Stimulated activated effector memory CD8-positive, alpha-beta T cell treated with anti-CD3 and anti-CD28 coated beads, Interleukin-12 subunit alpha, Interleukin-12 subunit beta, amount 100 ng/mL, for 72 hours (primary cell): ENCODE measurements around the gene ENDOG.
A peak's percentile ranks its signal among the peaks of the same experiment; 100 is the strongest.
"Not testable (repeated sequence)": the region's sequence is repeated elsewhere in the genome, so short reads cannot be mapped to it uniquely, and the experiment has no call there.

Experiments used
- ATAC-seq: fragments of 150-1000 bp; cut with Tn5 transposase; 2 replicates; pipeline ENCODE4 v1.10.0; 2021
- DNase-seq, 2 donors: peaks; one replicate each; pipeline ENCODE4 v3.0.0; 2021 to 2022; ENCODE audit warnings: low spot score in 2 of 2
- H3K27ac Mint-ChIP-seq: one replicate; pipeline ENCODE4 v1.8.0; 2022; ENCODE audit warnings: mild to moderate bottlenecking, mixed read lengths
- H3K36me3 Mint-ChIP-seq: one replicate; pipeline ENCODE4 v1.8.0; 2022; ENCODE audit warnings: mild to moderate bottlenecking, mixed read lengths
- H3K4me1 Mint-ChIP-seq: one replicate; pipeline ENCODE4 v1.8.0; 2022; ENCODE audit warnings: mixed read lengths
- H3K4me3 Mint-ChIP-seq: one replicate; pipeline ENCODE4 v1.8.0; 2022; ENCODE audit warnings: mild to moderate bottlenecking, mixed read lengths
- H3K9me3 Mint-ChIP-seq: one replicate; pipeline ENCODE4 v1.8.0; 2022; ENCODE audit warnings: mixed read lengths

The ENDOG gene

DNA sequence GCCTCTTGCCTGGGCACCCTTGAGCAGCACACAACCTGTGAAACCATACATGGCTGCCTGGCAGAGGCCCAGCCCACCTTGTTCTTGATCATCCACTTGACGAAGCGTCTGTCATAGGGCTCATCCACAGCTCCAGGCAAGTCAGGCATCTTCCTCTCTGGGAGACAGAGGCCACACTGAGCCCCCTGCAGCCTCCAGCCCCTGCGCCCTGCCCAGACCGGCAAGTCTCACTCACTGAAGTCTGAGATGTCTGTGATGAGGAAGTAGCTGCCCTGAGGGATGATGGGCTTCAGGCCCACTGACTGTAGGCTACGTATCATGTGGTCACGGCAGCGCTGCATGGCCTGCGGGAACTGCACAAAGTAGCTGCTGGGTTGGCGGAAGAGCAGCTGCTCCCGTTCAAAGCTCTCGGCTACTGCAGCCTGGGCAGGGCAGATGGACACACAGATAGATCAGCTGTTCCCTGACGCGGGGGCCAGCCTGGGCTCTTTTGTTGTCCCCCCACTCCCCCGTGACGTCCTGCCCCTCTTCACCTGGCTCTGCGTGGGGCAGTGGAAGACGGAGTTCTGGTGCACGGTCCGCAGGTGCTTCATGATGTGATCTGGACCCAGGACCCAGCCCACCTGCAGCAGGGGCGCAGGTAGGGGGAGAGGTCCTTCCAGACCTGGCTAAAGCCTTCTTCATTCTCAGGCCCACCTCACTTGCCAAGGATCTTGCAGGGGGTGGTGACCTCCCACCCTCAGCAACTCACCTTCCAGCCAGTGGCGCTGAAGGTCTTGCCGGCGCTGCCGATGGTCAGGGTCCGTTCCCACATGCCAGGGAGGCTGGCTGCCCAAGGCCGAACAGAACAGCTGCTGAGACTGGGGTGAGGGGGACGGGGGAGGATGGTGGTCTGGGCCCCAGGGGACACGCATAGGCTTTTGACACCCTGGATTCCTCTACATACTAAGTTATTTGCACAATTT, 17.2 kb downstream of the ENDOG start:
- H3K36me3 Mint-ChIP-seq, result peaks cover 28% of the 10 kb centered on the region
- no peaks in the 10 kb centered on the region for H3K9me3 Mint-ChIP-seq
- peak; percentile 32 for ATAC-seq
- H3K4me1 Mint-ChIP-seq, result no peaks in the 10 kb centered on the region
- H3K4me3 Mint-ChIP-seq, result no peak overlapping the region
- DNase-seq, result no peak
- no peak overlapping the region for H3K27ac Mint-ChIP-seq

DNA sequence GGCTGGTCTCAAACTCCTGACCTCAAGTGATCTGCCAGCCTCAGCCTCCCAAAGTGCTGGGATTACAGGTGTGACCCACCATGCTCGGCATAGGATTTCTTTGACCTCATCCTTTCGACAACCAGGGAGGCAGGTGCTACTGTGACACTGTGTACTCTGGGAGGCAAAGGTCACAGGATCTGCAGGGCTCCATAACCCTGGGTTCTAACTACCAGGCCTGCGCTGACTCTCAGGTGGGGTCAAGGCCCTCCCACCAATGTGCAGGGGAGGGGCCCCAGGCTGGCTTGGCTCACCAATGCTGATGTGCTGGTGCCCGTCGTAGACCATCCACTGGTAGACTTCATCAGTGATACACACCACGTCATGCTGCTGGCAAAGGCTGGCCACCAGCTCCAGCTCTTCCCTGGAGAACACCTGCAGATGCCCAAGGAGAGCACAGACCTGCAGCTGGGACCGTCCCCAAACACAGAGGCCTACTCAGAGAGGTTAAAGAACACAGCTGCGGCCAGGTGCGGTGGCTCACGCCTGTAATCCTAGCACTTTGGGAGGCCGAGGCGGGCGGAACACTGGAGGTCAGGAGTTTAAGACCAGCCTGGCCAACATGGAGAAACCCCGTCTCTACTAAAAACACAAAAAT, 18.3 kb downstream of the ENDOG start:
- Mint-ChIP-seq H3K4me1 (no peaks in the 10 kb centered on the region), H3K36me3 (peaks cover 28% of the 10 kb centered on the region), H3K9me3 (no peaks in the 10 kb centered on the region), H3K4me3 (no peak overlapping the region), H3K27ac (no peak overlapping the region)
- no peak for ATAC-seq
- DNase-seq, result no peak

DNA sequence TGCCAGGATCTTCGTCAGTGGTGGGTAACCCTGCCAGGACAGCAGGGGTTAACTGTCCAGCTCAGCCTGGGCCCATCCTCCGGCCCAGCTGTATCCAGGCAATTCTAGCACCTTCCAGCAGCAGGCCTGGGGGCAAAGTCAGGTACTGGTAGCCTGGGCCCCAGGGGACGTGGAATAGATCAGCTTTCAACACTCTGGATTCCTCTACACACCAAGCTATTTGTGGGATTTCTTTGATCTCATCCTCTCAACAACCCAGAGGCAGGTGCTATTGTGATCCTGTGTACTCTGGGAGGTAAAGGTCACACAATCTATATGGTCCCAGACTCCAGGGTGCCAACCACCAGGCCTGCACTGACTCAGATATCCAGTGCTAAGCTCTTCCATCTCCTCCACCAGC, 20.0 kb downstream of the ENDOG start:
- no peaks in the 10 kb centered on the region for H3K4me1 Mint-ChIP-seq
- H3K36me3 Mint-ChIP-seq, result peaks cover 28% of the 10 kb centered on the region
- H3K27ac Mint-ChIP-seq, result no peak overlapping the region
- no peak for DNase-seq
- no peaks in the 10 kb centered on the region for H3K9me3 Mint-ChIP-seq
- no peak overlapping the region for H3K4me3 Mint-ChIP-seq
- ATAC-seq, result no peak

DNA sequence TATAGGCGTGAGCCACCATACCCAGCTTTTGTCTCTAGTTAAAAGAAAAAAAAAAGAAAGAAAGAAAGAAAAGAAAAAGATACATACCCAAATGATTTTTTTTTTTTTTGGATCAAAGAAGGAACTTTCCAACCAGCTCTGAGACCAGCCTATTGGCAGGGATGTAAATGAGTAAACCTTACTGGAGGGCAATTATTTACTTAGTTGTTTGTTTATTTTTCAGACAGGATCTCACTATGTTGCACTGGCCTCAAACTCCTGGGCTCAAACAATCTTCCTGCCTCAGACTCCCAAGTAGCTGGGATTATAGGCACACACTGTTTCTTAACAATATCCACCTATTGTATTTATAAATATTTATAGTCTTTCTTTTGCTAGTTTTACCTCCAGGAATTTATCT, 22.2 kb downstream of the ENDOG start:
- Mint-ChIP-seq H3K36me3 (peaks cover 23% of the 10 kb centered on the region), H3K9me3 (no peaks in the 10 kb centered on the region), H3K4me1 (no peaks in the 10 kb centered on the region), H3K27ac (no peak overlapping the region), H3K4me3 (no peak overlapping the region)
- ATAC-seq (no peak), DNase-seq (no peak)

DNA sequence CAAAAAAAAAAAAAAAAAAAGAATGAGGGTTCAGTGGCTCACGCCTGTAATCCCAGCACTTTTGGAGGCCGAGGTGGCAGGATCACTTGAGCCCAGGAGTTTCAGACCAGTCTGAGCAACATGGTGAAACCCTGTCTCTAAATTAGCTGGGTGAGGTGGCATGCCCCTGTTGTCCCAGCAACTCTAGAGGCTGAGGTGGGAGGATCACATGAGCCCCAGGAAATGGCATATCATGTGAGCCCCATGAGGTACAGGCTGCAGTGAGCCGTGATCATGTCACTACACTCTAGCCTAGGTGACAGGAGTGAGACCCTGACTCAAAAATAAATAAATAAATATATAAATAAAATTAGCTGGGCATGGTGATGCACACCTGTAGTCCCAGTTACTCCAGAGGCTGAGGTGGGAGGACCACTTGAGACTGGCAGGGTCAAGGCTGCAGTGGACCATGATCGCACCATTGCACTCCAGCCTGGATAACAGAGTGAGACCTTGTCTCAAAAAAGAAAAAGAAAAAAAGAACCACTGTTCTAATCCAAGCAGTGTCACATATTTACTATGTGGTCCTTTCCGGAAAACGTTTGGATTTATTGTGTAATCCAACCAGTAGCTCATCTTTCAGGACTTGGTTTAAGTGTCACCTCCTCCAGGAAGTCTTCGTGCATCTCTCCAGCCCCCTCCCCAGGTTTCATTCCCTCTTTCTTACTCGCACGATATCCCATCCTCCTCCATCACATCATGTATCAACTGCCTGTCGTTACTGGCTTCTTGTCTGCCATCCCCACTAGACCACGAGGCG, 23.6 kb downstream of the ENDOG start:
- Mint-ChIP-seq H3K4me1 (no peaks in the 10 kb centered on the region), H3K4me3 (no peak overlapping the region), H3K36me3 (peaks cover 22% of the 10 kb centered on the region), H3K27ac (peak overlapping the region; percentile 8), H3K9me3 (no peaks in the 10 kb centered on the region)
- DNase-seq (no peak), ATAC-seq (no peak)

DNA sequence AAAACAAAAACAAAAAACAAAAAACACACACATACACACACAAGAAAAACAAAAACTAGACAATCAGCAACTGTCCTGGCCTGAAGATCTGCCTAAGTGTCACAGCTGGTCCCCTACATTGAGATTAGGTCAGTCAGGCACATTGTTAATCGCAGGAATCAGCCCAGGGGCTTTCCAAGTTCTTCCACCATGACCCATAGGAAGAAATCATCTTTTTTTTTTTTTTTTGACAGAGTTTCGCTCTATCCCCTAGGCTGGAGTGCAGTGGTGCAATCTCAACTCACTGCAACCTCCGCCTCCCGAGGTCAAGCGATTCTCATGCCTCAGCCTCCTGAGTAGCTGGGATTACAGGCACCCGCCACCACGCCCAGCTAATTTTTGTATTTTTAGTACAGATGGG, 24.9 kb downstream of the ENDOG start:
- H3K36me3 Mint-ChIP-seq, result peaks cover 15% of the 10 kb centered on the region
- ATAC-seq, H3K4me1 Mint-ChIP-seq, H3K27ac Mint-ChIP-seq, DNase-seq, H3K4me3 Mint-ChIP-seq, H3K9me3 Mint-ChIP-seq: not testable (repeated sequence)

DNA sequence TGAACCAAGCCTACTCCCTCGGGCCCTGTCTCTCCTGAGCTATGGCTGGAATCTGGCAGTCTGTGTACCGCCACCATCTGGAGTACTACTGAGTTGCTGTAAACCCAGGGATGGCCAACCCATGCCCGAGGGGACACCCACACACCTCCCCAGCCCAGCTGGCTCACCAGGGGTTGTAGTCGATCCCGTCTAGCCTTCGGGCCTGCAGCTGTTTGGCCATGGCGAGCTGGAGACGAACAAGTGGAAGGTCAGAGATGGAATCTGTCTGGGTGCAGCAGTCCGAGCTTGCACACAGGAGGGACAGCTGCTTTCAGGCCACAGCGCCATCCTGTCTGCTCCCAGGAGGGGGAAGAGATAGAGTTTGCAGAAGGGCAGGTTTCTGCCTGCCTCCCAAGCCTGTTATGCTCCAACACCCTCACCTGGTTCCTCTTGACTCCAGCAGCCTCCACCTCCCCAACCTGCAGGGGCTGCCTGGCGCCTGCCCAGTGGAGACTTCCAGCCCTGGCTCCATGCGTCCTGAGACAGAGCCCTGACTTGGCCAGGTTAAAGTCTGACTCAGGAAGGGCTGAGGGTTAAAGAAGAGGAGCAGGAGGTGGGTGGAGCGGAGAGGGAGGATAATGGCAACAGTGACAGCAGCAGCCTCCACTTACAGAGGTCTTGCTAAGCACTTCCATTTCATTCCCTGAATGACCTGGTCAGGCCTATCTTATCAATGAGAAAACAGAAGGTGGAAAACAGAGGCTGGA, 27.1 kb downstream of the ENDOG start:
- H3K9me3 Mint-ChIP-seq, result no peaks in the 10 kb centered on the region
- H3K4me3 Mint-ChIP-seq, result no peak overlapping the region
- no peak overlapping the region for H3K27ac Mint-ChIP-seq
- peaks cover 6% of the 10 kb centered on the region for H3K36me3 Mint-ChIP-seq
- H3K4me1 Mint-ChIP-seq, result no peaks in the 10 kb centered on the region
- DNase-seq (no peak), ATAC-seq (no peak)

DNA sequence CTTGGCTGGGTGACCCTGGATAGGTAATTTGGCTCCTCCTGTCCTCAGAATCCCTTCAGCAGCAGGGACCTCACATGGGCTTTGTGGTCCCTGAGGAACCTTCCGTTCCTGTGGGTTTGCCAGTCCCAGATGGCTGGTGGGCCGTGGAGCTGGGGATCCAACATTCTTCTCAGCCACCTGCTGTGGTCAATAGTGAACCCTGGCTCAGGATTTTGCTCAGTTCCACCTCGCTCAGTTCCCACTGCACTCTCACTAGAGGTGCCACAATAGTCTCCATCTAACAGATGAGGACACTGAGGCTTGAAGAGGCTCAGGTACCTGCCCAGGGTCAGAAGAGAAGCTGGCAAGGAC, 28.4 kb downstream of the ENDOG start:
- Mint-ChIP-seq H3K9me3 (peaks cover 10% of the 10 kb centered on the region), H3K27ac (no peak overlapping the region), H3K36me3 (peaks cover 6% of the 10 kb centered on the region), H3K4me1 (no peaks in the 10 kb centered on the region), H3K4me3 (no peak overlapping the region)
- no peak for DNase-seq
- ATAC-seq, result no peak

DNA sequence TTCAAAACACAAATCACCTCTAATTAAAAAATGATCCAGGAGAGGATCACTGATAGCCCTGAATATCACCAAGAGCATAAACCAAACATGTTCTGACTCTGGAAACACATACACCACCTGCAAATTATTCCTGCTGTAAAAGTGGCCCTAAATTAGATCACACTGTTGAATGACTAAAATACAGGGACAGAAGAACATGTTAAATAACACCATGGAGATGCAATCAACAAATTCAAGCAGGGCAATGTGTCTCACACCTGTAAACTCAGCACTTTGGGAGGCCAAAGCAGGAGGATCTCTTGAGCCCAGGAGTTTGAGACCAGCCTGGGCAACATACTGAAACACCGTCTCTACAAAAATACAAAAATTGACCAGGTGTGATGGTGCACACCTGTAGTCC, 29.5 kb downstream of the ENDOG start:
- no peak for DNase-seq
- Mint-ChIP-seq H3K4me3 (no peak overlapping the region), H3K9me3 (peaks cover 10% of the 10 kb centered on the region), H3K27ac (no peak overlapping the region), H3K4me1 (no peaks in the 10 kb centered on the region), H3K36me3 (peaks cover 6% of the 10 kb centered on the region)
- no peak for ATAC-seq

DNA sequence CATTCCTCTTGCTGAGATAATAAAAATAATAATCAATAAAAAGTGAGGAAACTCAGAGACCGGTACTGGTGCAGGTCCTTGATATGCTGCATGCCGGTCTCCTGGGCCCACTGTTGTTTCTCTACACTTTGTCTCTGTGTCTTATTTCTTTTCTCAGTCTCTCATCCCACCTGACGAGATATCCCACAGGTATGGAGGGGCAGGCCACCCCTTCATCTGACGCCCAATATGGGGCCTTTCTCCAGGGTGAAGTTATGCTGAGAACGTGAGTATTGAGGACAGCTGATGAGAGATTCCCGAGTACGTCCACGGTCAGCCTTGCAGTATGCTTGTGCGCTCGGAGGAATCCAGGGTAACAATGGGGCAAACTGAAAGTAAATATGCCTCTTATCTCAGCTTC, 32.7 kb downstream of the ENDOG start:
- not testable (repeated sequence) for H3K27ac Mint-ChIP-seq, H3K9me3 Mint-ChIP-seq, ATAC-seq, DNase-seq, H3K4me1 Mint-ChIP-seq, H3K4me3 Mint-ChIP-seq, H3K36me3 Mint-ChIP-seq

DNA sequence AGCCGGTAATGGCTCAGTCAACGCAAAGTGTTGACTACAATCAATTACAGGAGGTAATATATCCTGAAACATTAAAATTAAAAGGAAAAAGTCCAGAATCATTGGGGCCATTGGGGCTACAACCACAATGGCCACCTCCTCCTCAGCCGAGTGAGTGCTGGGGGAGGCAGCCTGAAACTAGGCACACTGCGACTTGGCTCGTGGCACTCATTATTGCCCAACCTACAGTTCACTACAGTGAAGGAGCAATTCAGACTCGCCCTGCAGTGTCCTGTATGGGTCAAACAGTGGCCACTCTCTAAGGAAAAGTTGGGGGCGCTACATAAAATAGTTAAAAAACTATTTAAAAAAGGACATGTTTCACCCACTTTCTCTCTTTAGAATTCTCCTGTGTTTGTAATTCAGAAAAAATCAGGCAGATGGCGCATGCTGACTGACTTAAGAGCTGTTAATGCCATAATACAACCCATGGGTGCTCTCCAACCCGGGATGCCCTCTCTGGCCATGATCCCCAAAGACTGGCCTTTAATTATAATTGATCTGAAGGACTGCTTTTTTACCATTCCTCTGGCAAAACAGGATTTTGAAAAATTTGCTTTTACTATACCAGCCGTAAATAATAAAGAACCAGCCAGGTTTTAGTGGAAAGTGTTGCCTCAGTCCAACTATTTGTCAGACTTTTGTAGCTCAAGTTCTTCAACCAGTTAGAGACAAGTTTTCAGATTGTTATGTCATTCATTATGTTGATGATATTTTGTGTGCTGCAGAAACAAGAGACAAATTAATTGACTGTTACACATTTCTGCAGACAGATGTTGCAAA, 33.7 kb downstream of the ENDOG start:
- H3K9me3 Mint-ChIP-seq, H3K4me1 Mint-ChIP-seq, H3K36me3 Mint-ChIP-seq, ATAC-seq, DNase-seq, H3K4me3 Mint-ChIP-seq, H3K27ac Mint-ChIP-seq: not testable (repeated sequence)

DNA sequence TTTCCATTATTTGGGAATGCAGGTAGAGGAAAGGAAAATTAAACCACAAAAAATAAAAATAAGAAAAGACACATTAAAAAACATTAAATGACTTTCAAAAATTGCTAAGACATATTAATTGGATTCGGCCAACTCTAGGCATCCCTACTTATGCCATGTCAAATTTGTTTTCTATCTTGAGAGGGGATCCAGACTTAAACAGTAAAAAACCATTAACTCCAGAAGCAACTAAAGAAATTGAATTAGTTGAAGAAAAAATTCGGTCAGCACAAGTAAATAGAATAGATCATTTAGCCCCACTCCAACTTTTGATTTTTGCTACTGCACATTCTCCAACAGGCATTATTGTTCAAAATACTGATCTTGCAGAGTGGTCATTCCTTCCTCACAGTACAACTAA, 34.3 kb downstream of the ENDOG start:
- not testable (repeated sequence) for H3K9me3 Mint-ChIP-seq, DNase-seq, ATAC-seq, H3K36me3 Mint-ChIP-seq, H3K27ac Mint-ChIP-seq, H3K4me1 Mint-ChIP-seq, H3K4me3 Mint-ChIP-seq

DNA sequence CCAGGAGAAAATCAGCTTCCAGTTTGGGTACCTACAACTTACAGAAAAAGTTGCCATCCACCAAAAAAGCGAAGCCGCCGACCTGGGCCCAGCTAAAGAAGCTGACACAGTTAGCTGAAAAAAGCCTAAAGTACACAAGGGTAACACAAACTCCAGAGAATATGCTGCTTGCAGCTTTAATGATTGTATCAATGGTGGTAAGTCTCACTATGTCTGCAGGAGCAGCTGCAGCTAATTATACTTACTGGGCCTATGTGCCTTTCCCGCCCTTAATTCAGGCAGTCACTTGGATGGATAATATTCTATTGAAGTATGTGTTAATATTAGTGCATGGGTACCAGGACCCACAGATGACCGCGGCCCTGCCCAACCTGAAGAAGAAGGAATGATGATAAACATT, 36.2 kb downstream of the ENDOG start:
- H3K4me1 Mint-ChIP-seq, ATAC-seq, H3K9me3 Mint-ChIP-seq, H3K27ac Mint-ChIP-seq, H3K4me3 Mint-ChIP-seq, H3K36me3 Mint-ChIP-seq, DNase-seq: not testable (repeated sequence)

DNA sequence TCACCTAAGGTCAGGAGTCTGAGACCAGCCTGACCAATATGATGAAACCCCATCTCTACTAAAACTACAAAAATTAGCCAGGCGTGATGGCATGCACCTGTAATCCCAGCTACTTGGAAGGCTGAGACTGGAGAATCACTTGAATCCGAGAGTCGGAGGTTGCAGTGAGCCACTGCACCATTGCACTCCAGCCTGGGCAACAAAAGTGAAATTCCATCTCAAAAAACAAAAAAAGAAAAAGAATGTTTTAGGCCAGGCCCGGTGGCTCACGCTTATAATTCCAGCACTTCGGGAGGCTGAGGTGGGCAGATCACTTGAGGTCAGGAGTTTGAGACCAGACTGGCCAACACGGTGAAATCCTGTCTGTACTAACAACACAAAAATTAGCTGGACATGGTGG, 40.2 kb downstream of the ENDOG start:
- not testable (repeated sequence) for H3K36me3 Mint-ChIP-seq, DNase-seq, H3K27ac Mint-ChIP-seq, H3K9me3 Mint-ChIP-seq, H3K4me1 Mint-ChIP-seq, ATAC-seq, H3K4me3 Mint-ChIP-seq
